LHCN-M2 (cell line): ENCODE measurements around the gene SPDYE6. TPM values are rescaled to one million over a fixed set of nuclear protein-coding genes. Genes with fewer than 3 reads are reported as not detected.
"Not testable (repeated sequence)": the region's sequence is repeated elsewhere in the genome, so short reads cannot be mapped to it uniquely, and the experiment has no call there.

Source experiments
- DNase-seq: peaks from one replicate; pipeline ENCODE4 v3.0.0-alpha.2; 2012; ENCODE audit warnings: low read depth
- polyA plus RNA-seq: library from polyadenylated mRNA; unstranded; fragments of >200 nt; gene quantifications from one replicate; pipeline ENCODE4 v1.2.1, GENCODE V29; 2012; ENCODE audit warnings: missing spikeins
- total RNA-seq: library from RNA; depleted of rRNA; stranded (reverse); fragments of >200 nt; gene quantifications from 2 replicates; pipeline ENCODE4 v1.2.3, GENCODE V29; 2014; rRNA removed

The SPDYE6 gene, protein sequence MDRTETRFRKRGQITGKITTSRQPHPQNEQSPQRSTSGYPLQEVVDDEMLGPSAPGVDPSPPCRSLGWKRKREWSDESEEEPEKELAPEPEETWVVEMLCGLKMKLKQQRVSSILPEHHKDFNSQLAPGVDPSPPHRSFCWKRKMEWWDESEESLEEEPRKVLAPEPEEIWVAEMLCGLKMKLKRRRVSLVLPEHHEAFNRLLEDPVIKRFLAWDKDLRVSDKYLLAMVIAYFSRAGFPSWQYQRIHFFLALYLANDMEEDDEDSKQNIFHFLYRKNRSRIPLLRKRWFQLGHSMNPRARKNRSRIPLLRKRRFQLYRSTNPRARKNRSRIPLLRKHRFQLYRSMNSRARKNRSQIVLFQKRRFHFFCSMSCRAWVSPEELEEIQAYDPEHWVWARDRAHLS
- total RNA-seq: not detected in 2 replicates
- polyA plus RNA-seq: 2.0 TPM

DNA sequence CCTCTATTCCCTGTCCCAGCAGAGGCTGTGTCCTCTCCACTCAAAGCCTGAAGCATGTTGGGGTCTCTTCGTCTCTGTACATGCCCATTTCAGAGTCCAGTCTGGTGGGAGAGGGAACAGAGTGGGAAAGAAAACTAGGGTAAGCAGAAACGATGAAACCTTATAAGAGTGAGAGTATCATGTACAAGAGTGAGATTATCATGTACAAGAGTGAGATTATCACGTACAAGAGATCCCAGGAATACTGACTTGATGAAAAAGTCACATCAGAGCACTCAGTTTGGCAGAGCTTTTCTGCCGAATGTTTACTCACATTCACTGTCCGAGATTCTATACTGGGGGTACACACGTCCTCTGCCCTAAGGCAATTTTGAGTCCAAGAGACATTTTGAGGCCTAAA is at the start of gene SPDYE6:
Gene SPDYE6 (minus strand): TSS at position 101 of the 400 bp plus-strand sequence. CDS start 421 bp downstream, outside the sequence.
- not testable (repeated sequence) for DNase-seq

DNA sequence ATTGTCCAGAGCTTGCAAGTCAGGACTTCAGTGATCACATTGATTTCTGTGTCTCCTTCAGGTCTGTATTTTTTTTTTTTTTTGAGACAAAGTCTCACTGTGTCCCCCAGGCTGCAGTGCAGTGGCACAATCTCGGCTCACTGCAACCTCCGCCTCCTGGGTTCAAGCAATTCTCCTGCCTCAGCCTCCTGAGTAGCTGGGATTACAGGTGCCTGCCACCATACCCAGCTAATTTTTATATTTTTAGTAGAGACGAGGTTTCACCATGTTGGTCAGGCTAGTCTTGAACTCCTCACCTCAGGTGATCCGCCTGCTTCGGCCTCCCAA is 48.6 kb upstream of the SPDYE6 start:
- DNase-seq: not testable (repeated sequence)

DNA sequence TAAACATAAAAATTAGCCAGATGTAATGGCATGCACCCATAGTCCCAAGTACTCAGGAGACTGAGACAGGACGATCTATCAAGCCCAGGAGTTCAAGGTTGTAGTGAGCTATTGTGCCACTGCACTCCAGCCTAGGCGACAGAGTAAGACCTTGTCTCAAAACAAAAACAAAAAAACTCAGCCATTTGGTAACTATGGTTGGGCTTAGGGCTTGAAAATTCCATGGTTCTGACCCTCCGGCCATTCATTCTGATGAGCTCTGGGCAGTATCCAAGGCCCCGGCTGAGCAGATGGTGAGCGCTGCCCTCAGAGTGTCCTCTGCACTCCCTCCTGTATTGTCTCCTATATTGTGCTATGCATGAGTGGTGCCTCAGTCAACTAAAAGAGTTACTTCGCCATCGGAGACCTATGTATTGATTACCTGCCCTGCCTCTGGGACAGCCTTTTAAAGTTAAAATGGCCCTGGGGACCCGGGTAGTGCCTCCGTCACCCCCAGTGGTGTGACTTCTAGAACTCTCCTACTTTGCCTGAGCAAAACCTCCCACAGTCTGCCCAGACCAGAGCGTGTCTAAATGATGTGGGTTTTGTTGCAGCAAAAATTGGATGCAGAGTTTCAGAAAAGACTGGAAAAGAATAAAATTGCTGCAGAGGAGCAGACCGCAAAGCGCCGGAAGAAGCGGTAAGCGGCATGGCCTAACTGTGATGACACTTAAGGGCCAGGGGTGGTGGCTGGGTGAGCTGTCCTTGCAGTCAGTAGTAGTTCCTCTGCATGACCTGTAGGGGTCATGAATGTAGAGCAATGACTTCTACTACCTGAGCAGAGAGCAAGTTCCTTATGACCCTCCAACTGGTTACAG is 48.0 kb upstream of the SPDYE6 start:
- peak; percentile 58 for DNase-seq

DNA sequence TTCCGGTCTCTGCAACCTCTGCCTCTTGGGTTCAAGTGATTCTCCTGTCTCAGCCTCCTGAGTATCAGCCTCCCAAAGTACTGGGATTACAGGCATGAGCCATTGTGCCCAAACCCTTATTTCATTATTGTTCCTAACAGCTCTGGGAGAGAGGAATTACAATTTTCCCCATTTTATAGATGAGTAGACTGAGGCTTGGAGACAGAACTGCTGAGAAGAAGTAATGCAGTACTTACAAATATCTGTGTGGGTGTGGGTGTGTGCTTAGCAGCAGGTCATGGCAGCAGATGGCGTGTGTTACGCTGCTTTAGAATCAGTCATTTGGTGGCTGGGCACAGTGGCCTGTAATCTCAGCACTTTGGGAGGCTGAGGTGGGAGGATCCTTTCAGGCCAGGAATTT is 47.3 kb upstream of the SPDYE6 start:
- DNase-seq: no peak

DNA sequence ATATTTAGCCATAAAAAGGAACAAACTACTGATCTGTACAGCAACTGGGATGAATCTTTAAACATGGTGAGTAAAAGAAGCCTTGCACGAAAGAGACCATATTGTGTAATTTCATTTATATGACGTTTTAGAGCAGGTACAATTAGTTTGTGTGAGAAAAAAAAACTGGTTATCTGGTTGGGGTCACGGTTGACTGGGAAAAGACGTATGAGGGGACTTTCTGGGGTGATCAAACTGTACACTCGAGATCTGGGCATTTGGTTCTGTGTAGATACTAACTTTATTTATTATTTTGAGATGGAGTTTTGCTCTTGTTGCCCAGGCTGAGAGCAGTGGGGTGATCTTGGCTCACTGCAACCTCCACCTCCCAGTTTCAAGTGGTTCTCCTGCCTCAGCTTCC is 44.1 kb upstream of the SPDYE6 start:
- no peak for DNase-seq

DNA sequence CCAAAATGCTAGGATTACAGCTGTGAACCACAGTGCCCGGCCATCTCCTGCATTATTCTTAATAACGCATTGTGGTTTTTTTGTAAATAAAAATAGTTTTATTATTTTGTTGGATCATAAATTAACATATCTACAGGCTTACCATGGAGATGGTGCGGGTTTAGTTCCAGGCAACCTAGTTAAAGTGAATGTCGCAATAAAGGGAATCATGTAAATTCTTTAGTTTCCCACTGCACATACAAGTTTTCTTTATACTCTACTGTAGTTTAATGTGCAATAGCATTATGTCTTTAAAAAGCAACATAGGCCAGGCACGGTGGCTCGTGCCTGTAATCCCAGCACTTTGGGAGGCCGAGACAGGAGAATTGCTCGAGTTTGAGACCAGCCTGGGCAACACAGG is 42.3 kb upstream of the SPDYE6 start:
- no peak for DNase-seq

DNA sequence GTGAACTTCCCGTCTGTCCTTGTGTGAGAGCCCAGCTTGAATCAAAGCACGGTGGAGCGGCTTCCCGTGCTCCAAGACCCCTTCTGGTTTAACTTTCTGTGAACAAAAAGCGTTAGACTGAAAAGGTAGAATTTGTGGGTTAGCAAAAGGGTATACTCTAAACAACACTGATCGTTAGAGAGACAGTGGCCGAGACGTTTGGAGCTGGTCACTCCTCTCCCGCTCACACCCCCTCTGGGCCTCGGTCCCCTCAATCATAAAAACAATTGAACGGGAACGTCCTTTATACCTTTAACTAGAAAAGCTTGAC is 40.4 kb upstream of the SPDYE6 start:
- DNase-seq: no peak

DNA sequence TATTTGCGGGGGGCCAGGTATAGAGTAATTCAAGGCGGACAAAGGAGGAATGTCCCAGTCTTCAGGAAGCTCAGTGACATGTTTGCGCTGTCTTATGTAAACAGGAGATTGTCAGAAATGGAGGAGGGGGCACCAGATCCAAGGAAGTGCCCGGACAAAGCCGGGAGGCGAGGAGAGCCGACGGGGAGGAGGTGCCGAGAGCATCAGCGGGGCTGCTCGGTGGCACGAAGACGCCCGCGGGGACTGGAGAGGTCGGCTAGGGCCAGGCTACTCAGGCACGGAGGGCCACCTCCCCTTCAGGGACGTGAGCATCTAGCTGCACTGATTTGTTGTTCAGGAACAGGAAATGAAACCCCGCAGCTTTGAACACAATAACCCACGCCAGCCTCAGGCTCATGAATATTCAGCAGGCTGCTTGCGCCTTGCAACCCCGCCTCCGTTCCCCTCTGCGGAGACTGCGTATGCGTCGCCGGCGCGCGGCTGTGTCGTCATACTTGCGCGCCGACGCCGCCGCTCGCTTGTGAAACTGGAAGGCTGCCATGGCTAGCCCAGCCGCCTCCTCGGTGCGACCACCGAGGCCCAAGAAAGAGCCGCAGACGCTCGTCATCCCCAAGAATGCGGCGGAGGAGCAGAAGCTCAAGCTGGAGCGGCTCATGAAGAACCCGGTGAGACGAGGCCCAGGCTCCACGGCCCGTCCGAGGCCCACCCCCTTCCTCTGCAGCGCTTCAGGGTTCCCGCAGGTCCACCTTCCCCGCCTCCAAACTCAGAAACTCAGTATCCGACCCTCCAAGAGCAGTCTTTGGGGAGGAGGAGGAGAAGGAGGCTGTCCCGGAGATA is 39.8 kb upstream of the SPDYE6 start, which contains the start of gene PRKRIP1:
Gene PRKRIP1 (plus strand): TSS at position 491 of the 837 bp plus-strand sequence. CDS start 49 bp downstream, at position 540.
- peak; percentile 94 for DNase-seq

DNA sequence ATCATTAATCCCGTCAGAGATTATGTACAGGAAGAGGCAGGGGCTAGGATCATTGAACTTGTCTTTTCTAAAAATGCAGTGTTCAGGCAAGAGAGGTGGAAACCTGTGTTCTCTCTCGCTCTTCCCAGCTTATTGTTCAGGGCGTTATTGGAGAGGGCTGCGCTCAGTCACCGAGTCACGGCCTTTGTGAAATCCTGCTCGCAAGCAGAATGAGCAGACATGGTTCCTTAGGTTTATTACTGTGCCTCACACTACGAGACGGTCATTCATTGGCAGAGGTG is 39.3 kb upstream of the SPDYE6 start:
- no peak for DNase-seq

DNA sequence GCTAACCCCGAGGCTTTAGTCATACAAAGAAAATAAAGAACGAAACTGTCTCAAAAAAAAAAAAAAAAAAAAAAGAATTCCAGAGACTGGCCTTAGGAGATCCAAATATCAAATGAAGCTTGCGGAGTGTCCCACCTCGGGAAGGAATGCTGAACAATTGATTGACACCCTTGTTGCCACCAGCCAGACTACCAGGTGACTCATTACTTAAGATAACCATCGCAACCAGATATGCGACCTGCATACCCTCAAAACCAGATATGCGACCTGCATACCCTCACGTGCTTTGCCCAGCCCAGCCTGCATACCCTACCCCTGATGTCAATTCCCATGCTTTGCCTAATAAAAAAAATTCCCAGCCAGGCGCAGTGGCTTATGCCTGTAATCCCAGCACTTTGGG is 37.2 kb upstream of the SPDYE6 start:
- no peak for DNase-seq

DNA sequence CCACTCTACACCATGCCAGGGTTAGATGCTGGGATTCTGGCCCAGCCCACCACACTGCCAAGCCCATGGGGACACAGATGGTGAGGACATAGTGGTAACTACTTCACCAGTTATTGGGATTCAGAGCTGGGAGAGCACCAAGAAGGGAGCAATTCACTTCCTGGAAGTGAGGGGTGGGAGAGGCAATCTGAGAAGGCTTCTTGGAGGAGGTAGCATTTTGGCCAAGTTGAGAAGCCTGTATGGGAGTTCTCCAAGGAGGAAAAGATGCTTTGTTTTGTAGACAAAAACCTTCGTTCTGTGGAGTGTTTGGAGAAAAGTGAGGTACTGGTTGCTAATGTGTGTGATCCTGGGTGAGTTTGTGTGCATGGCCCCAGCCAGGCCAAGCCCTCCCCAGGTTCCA is 36.1 kb upstream of the SPDYE6 start:
- no peak for DNase-seq

DNA sequence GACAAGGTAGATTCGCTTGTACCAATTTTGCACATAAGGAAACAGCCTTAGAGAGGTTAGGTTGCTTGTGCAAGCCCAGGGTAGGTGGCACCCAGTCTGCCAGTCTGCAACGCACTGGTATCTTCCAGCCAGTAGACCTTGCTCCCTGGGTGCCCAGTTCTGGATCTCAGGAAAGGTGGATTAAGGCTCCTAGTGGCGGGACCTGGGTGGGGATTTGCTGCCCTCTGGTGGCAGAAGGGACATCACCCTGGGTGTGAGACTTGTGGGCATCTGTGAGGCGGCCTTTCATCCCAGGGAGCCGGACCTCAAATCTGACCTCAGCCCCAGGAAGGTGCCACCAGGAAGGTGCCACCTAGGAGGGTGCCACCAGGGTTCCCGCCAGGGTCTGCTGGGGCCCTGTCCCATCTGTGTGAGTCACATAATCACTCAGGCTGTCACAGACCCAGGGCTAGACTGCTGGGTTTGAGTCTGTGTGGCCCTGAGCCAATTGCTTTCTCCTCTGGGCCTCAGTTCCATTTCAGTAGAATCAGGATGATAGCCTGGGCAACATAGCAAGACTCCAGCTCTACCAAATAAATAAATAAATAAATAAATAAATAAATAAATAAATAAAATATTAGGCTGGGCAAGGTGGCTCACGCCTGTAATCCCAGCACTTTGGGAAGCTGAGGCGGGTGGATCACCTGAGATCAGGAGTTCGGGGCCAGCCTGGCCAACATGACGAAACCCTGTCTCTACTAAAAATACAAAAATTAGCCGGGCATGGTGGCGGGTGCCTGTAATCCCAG is 34.6 kb upstream of the SPDYE6 start:
- peak; percentile 75 for DNase-seq

DNA sequence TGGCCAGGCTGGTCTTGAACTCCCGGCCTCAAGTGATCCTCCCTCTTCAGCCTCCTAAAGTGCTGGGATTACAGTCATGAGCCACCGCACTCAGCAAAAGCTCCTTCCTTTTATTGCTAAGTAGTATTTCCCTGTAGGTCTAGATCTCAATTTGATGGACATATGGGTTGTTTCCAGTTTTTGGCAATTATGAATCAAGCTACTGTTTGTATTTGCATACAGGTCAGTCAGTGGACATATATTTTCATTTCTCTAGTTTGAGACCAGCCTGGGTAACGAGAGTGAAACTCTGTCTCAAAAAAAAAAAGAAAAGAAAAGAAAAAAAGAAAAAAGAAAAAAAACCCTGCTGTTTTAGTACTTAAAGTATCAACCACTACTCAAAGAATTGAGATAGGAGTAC is 33.6 kb upstream of the SPDYE6 start:
- DNase-seq: no peak

DNA sequence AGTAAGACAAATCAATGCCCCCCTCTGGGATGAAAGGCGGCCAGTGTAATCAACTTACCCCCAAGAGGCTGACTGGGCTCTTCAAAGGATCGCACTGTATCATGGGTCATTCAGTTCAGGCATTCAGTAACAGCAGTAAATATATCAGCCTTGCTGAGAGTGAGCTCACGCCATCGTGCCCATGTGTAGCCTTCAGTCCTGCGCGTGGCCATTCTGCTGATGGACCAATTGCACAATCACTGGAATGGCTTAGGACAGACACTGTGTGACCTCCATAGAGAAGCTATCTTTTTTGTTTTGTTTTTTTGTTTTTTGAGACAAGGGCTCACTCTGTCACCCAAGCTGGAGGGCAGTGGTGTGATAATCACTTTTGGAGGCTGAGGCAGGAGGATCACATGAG is 30.8 kb upstream of the SPDYE6 start:
- no peak for DNase-seq

DNA sequence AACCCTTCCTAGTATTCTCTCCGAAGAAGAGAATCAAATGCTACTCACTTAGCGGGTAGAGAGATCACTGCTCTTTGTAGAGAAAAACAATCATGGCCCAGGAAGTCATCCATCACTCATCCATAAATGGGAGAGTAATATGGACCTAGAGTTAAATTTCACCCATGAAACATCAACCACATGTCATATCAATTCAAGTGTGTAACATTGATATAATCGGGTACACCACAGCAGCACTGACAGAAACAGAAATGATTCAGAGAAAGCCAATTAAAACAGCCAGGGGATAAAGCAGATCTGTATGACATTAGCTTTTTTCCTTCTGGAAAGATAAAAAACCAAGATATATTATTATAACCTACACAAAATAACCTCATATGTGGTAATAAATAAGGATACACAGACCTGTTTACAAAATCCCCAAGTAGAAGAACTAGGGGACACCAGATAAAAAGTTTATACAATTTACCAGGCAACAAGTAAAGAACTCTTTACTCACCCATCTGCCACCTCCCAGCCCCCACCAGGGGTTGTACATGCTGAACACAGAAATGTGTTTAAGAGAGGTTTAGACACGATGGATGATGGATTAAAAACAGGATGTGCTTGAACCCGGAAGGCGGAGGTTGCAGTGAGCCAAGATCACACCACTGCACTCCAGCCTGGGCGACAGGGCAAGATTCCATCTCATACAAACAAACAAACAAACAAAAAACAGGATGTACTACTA is 25.6 kb upstream of the SPDYE6 start:
- not testable (repeated sequence) for DNase-seq

DNA sequence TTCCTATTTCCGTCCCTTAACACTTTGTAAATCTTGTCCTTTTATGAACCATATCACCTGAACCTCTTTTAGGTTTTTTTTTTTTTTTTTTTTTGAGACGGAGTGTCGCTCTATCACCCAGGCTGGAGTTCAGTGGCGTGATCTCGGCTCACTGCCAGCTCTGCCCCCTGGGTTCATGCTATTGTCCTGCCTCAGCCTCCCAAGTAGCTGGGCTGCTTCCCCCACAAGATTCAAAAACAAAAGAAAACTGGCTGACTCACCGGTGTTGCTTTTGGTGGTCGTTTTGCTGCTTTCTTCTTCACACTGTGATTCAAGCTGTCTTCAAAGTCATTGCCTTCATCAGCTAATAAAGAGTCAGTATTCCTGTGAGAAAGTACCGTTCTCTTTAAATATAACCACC is 24.6 kb upstream of the SPDYE6 start:
- DNase-seq: not testable (repeated sequence)

DNA sequence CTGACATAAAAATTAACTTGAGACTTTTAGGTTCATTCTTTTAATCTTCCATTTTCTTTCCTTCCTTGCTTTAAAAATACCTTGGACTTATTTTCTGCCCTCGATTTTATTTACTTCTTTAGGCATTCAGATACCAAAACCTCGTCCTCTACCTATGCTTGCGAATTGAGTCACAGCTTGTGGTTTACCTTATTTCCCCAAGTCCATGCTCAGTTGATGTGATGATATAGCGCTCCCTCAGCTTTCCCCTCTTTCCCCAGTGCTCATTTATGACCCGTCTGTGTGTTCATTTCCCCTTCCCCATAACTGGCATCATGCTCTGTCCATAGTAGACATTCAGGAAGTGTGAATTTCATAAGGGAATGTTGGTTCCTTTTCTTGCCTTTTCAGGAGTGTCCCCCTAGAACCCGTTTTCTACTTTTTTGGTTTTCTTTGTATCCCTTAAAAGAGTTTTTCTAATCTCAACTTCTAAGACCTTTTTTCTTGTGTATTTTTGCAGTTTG is 20.8 kb upstream of the SPDYE6 start:
- DNase-seq: no peak

DNA sequence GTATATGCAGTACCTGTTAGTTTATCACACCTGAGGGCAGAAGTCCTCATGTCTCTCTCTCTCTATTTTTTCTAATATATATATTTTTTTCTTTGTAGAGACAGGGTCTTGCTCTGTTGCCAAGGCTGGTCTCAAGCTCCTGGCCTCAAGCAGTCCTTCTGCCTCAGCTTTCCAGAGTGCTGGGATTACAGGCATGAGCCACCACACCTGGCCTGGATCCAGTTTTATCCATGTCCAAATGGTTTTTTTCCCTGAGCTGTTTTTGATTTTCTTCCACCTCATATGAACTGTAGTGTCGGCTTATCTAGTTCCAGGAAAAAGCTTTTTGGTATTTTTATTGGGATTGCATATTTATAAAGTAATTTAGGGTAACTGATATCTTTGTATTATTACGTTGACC is 16.6 kb upstream of the SPDYE6 start:
- not testable (repeated sequence) for DNase-seq

DNA sequence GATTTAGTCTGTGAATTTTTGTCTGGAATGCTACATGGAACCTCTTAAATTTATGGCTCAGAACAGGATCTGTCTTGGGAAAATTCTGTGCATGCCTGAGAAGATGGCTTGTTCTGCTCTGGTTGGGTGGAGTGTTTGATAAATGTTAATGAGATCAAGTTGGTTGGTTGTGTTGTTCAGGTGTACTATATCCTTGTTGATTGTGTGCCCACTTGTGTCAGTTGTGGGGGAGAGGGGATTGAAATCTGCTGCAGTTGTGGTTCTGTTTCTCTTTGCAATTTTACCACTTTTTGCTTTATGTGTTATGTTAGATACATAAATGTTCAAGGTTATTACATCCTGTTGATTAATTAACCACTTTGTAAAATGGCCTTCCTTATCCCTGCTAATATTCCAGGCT is 13.8 kb upstream of the SPDYE6 start:
- not testable (repeated sequence) for DNase-seq

DNA sequence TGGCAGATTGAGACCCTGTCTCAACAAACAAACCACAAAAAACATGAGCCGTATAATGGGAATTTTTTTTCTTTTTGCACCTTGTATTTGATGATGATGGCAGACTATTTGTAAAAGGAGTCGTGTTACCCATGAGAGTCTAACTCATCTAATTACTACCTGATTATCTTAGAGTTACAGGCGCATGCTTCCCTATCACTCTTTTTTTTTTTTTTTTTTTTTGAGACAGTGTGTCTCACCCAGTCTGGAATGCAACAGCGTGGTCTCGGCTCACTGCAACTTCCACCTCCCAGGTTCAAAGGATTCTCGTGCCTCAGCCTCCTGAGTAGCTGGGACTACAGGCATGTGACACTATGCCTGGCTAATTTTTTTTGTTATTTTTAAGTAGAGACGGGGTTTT is 9.1 kb upstream of the SPDYE6 start:
- DNase-seq: not testable (repeated sequence)
